Activated B cell treated with CpG ODN at 0.5 μM for 24 hours (primary cell): ENCODE measurements around the gene GSE1. TPM values are rescaled to one million over a fixed set of nuclear protein-coding genes. Genes with fewer than 3 reads are reported as not detected.

Experiments
- ATAC-seq: fragments of 200-7000 bp; cut with Tn5 transposase; one replicate; pipeline ENCODE4 v1.10.0; 2021; ENCODE audit warnings: low read depth, mild to moderate bottlenecking, moderate library complexity
- CTCF ChIA-PET: fragments of 350-600 bp; sonication (Branson Sonifier 250); formaldehyde crosslinking; loops from one replicate; lab custom pipeline; 2021; ENCODE audit warnings: antibody characterized with exemption; lab: Charles Lee
- POLR2A ChIA-PET: fragments of 350-600 bp; sonication (Branson Sonifier 250); formaldehyde crosslinking; loops from one replicate; lab custom pipeline; 2021; ENCODE audit warnings: antibody characterized with exemption; lab: Charles Lee
- DNase-seq: peaks from one replicate; pipeline ENCODE4 v3.0.0; 2022
- H3K27ac Mint-ChIP-seq: one replicate; pipeline ENCODE4 v1.8.0; 2020; ENCODE audit warnings: mixed read lengths
- H3K27me3 Mint-ChIP-seq: one replicate; pipeline ENCODE4 v1.8.0; 2021; ENCODE audit warnings: mixed read lengths
- H3K36me3 Mint-ChIP-seq: one replicate; pipeline ENCODE4 v1.8.0; 2021; ENCODE audit warnings: low read depth, mixed read lengths
- H3K4me1 Mint-ChIP-seq: one replicate; pipeline ENCODE4 v1.8.0; 2021; ENCODE audit warnings: mixed read lengths
- H3K4me3 Mint-ChIP-seq: one replicate; pipeline ENCODE4 v1.8.0; 2020; ENCODE audit warnings: mild to moderate bottlenecking, mixed read lengths
- H3K9me3 Mint-ChIP-seq: one replicate; pipeline ENCODE4 v1.8.0; 2020; ENCODE audit warnings: mixed read lengths
- CTCF ChIP-seq: fragments of 200-600 bp; IDR thresholded peaks from one replicate; pipeline ENCODE4 v1.8.0; 2022; ENCODE audit warnings: antibody characterized with exemption, mild to moderate bottlenecking
- intact Hi-C: fragments of 100-400 bp; cut with micrococcal nuclease; formaldehyde crosslinking; loops from one replicate; pipeline ENCODE4 v1.15.1; 2024
- total RNA-seq: library from RNA; stranded (reverse); gene quantifications from 2 replicates; pipeline ENCODE4 v1.2.3, GENCODE V29; 2022

GSE1 gene
- 37.8 and 48.3 TPM in 2 replicates for total RNA-seq

GRCh38 chr16:85612801-85613603, at the start of gene GSE1:
TSS of gene GSE1 (plus strand) at chr16:85613322. CDS start at chr16:85613392, 70 bp downstream.
- H3K27me3 Mint-ChIP-seq = no peaks in the 10 kb centered on the region
- intact Hi-C loops = loop anchor here (5.0 to 10.0 kb wide), 3 partner anchors 74 to 1772 kb away; partner anchors contain the start of genes FBXO31 and GINS2
- DNase-seq (peak; percentile 63), ATAC-seq (peak; percentile 33)
- ChIA-PET POLR2A (interaction anchor here (0.6 to 7.5 kb wide), 9 partner anchors 34 to 1107 kb away, joined by 3 to 88 read pairs (median 3); no protein-coding TSS in a partner anchor), CTCF (interaction anchor here (0.9 to 1.9 kb wide), 4 partner anchors 59 to 185 kb away, joined by 3 to 12 read pairs (median 6); no protein-coding TSS in a partner anchor)
- peak within 1 kb of the TSS; percentile 72 for H3K27ac Mint-ChIP-seq
- H3K4me3 Mint-ChIP-seq = peak within 1 kb of the TSS; percentile 76
- no peak for TF ChIP-seq CTCF
- no peaks in the 10 kb centered on the region for H3K36me3 Mint-ChIP-seq
- no peaks in the 10 kb centered on the region for H3K9me3 Mint-ChIP-seq
- peaks cover 64% of the 10 kb centered on the region for H3K4me1 Mint-ChIP-seq

GRCh38 chr16:85563515-85564276, 49.4 kb upstream of the GSE1 start:
- no peak for TF ChIP-seq CTCF
- peak overlapping the region; percentile 71 for H3K27ac Mint-ChIP-seq
- no peak for DNase-seq
- CTCF ChIA-PET = interaction anchor here (0.8 to 1.3 kb wide), 3 partner anchors 10 to 80 kb away, joined by 3 to 5 read pairs (median 5); no protein-coding TSS in a partner anchor
- ATAC-seq = no peak
- H3K4me3 Mint-ChIP-seq = no peak overlapping the region
- intact Hi-C loops = no loop called here
- peaks cover 67% of the 10 kb centered on the region for H3K4me1 Mint-ChIP-seq
- no peaks in the 10 kb centered on the region for H3K9me3 Mint-ChIP-seq
- H3K36me3 Mint-ChIP-seq = no peaks in the 10 kb centered on the region
- POLR2A ChIA-PET = interaction anchor here (9.2 kb wide), 1 partner anchor 10 kb away, joined by 84 read pairs; no protein-coding TSS in a partner anchor
- no peaks in the 10 kb centered on the region for H3K27me3 Mint-ChIP-seq

GRCh38 chr16:85564277-85565051, 48.7 kb upstream of the GSE1 start:
- peaks cover 69% of the 10 kb centered on the region for H3K4me1 Mint-ChIP-seq
- DNase-seq (no peak), ATAC-seq (peak; percentile 22)
- ChIA-PET CTCF (interaction anchor here (0.8 to 1.3 kb wide), 3 partner anchors 11 to 81 kb away, joined by 3 to 5 read pairs (median 5); no protein-coding TSS in a partner anchor), POLR2A (interaction anchor here (9.2 kb wide), 1 partner anchor 11 kb away, joined by 84 read pairs; no protein-coding TSS in a partner anchor)
- H3K27ac Mint-ChIP-seq = peak overlapping the region; percentile 71
- H3K9me3 Mint-ChIP-seq = no peaks in the 10 kb centered on the region
- no peak overlapping the region for H3K4me3 Mint-ChIP-seq
- no peak for TF ChIP-seq CTCF
- intact Hi-C loops = no loop called here
- H3K36me3 Mint-ChIP-seq = no peaks in the 10 kb centered on the region
- H3K27me3 Mint-ChIP-seq = no peaks in the 10 kb centered on the region

- Mint-ChIP-seq H3K27ac (no peak overlapping the region), H3K4me3 (no peak overlapping the region), H3K4me1 (peaks cover 71% of the 10 kb centered on the region), H3K27me3 (no peaks in the 10 kb centered on the region), H3K9me3 (no peaks in the 10 kb centered on the region), H3K36me3 (no peaks in the 10 kb centered on the region)
- CTCF ChIA-PET = no interaction called here
- intact Hi-C loops = no loop called here
- no peak for TF ChIP-seq CTCF
- ATAC-seq (no peak), DNase-seq (no peak)
- POLR2A ChIA-PET = interaction anchor here (9.2 kb wide), 1 partner anchor 12 kb away, joined by 84 read pairs; no protein-coding TSS in a partner anchor
These were observed 47.8 kb upstream of the GSE1 start for GRCh38 chr16:85565340-85565739.
